Kidney epithelial cell (primary cell): ENCODE data around the gene C1orf226. TPM values are rescaled to one million over a fixed set of nuclear protein-coding genes. Genes with fewer than 3 reads are reported as not detected.

ENCODE experiments used
- DNase-seq: peaks from one replicate; pipeline ENCODE4 v3.0.0-alpha.2; 2010; ENCODE audit warnings: low read depth
- H3K27me3 ChIP-seq: 2 replicates; pipeline ENCODE4 v1.6.0; 2011; ENCODE audit warnings: low read length; ENCODE audit not compliant: control insufficient read depth, insufficient read depth
- H3K36me3 ChIP-seq: 2 replicates; pipeline ENCODE4 v1.5.1; 2011; ENCODE audit warnings: low read length; ENCODE audit not compliant: control insufficient read depth, insufficient read depth
- H3K4me3 ChIP-seq: 2 replicates; pipeline ENCODE4 v1.5.1; 2011; ENCODE audit warnings: low read depth, mild to moderate bottlenecking, control low read depth, low read length
- CTCF ChIP-seq: IDR thresholded peaks from 2 replicates; pipeline ENCODE4 v1.5.1; 2011; ENCODE audit warnings: mild to moderate bottlenecking, moderate library complexity, low read length, control low read depth, inconsistent platforms; ENCODE audit not compliant: insufficient read depth, poor library complexity, severe bottlenecking
- total RNA-seq: library from RNA; depleted of rRNA; stranded (reverse); fragments of >200 nt; gene quantifications from 2 replicates; pipeline ENCODE4 v1.2.3, GENCODE V29; 2015

The C1orf226 gene
- total RNA-seq, 1 donor from 2014 or later, result 3.7 TPM

DNA sequence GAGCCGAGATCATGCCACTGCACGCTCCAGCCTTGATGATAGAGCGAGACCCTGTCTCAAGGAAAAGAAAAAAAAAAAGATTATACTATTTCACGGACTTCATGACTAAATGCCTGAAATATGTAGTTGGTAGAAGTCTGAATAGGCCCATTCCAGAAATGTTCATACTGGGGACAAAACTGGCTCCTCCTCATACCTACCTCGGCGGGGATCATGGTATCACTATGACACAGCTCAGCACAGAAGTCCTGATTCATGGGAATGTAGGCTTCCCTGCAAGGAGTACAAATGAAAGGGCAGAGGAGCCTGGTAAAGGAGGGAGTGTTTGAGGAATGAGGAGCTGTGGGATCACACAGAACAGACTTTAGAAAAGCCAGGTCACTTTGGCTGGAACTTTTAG, 9.9 kb upstream of the C1orf226 start:
- no peak for TF ChIP-seq CTCF
- H3K4me3 ChIP-seq, result no peak overlapping the region
- no peak for DNase-seq
- no peaks in the 10 kb centered on the region for H3K36me3 ChIP-seq
- no peaks in the 10 kb centered on the region for H3K27me3 ChIP-seq

DNA sequence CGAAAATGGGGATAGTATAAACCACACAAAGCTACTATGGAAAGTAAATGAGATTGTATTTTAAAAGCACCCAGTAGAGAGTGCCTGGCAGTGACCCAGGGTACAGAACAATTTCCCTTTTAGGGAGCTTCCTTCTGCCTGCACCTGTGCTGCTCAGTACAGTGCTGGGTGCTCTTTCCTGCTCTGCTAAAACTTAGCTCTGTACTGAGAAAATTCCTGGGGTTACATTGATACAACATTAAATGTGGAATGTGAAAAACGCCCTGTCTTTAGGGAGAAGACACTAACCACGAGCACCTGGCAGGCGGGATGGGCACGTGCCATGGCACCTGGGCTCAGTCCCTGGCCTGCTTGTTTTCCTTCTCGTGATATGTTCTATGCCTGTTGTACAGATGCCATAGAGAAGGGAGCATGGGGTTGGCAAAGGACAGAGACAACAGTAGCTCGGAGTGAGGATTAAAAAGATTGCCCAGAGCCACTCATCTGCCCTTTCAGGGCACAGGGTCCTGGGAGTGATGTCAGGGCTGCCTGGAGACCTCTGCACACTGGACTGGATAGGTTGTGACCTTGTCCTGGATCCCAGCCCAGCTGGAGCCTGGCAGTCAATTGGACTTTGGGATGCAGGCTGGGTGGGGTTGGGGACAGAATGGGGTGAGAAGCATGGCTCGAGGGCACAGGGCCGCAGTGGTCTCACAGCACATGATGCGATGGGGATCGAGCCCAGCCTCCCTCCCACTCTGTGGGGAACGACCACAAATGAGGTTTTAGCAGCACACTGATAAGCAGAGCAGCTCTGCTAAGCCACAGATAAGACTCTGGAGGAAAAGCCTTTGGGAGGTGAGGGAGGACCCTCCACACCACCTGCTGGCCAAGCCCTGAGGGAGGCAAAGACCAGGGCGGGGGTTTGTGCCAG, 9.1 kb upstream of the C1orf226 start:
- H3K4me3 ChIP-seq, result no peak overlapping the region
- no peaks in the 10 kb centered on the region for H3K36me3 ChIP-seq
- H3K27me3 ChIP-seq, result no peaks in the 10 kb centered on the region
- DNase-seq, result no peak
- TF ChIP-seq CTCF, result no peak

GRCh38 chr1:162373072-162373427, 8.5 kb upstream of the C1orf226 start:
- Histone ChIP-seq H3K36me3 (no peaks in the 10 kb centered on the region), H3K4me3 (no peak overlapping the region), H3K27me3 (no peaks in the 10 kb centered on the region)
- no peak for TF ChIP-seq CTCF
- DNase-seq, result no peak

- Histone ChIP-seq H3K4me3 (no peak overlapping the region), H3K36me3 (no peaks in the 10 kb centered on the region), H3K27me3 (no peaks in the 10 kb centered on the region)
- TF ChIP-seq CTCF, result no peak
- peak; percentile 81 for DNase-seq
These were observed 7.8 kb upstream of the C1orf226 start for GRCh38 chr1:162373541-162374260.

- Histone ChIP-seq H3K4me3 (no peak overlapping the region), H3K36me3 (no peaks in the 10 kb centered on the region), H3K27me3 (no peaks in the 10 kb centered on the region)
- no peak for DNase-seq
- TF ChIP-seq CTCF, result no peak
These were observed 7.1 kb upstream of the C1orf226 start for GRCh38 chr1:162374406-162374805.
